MCF 10A (cell line): ENCODE data around the gene RGS21. TPM values are rescaled to one million over a fixed set of nuclear protein-coding genes. Genes with fewer than 3 reads are reported as not detected.

Experiments
- BruUV-seq: library from RNA; stranded (reverse); fragments of 400-500 nt; replicated peaks from 2 replicates; lab custom pipeline; 2021; lab: Mats Ljungman, UMichigan
- CTCF ChIA-PET: fragments of 300-600 bp; sonication (Branson Sonifier 250); formaldehyde crosslinking; extraction: SDS; loops from one replicate; lab custom pipeline; 2021; ENCODE audit warnings: antibody characterized with exemption, inconsistent platforms; lab: Yijun Ruan, JAX
- POLR2A ChIA-PET: fragments of 300-600, 350-650 bp; sonication (Branson Sonifier 250); formaldehyde crosslinking; extraction: SDS; loops from one replicate; lab custom pipeline; 2020; ENCODE audit warnings: antibody characterized with exemption, inconsistent platforms; lab: Yijun Ruan, JAX
- DNase-seq: peaks from one replicate; pipeline ENCODE4 v3.0.0-alpha.2; 2018; ENCODE audit not compliant: unreplicated experiment
- H3K27ac Mint-ChIP-seq: one replicate; pipeline ENCODE4 v1.8.0; 2022; ENCODE audit warnings: mild to moderate bottlenecking, low read depth, mixed read lengths; ENCODE audit not compliant: unreplicated experiment
- H3K27me3 Mint-ChIP-seq: one replicate; pipeline ENCODE4 v1.8.0; 2022; ENCODE audit warnings: mixed read lengths; ENCODE audit not compliant: insufficient read depth, unreplicated experiment
- H3K36me3 Mint-ChIP-seq: one replicate; pipeline ENCODE4 v1.8.0; 2022; ENCODE audit warnings: mild to moderate bottlenecking, moderate library complexity, mixed read lengths; ENCODE audit not compliant: insufficient read depth, unreplicated experiment
- H3K4me1 Mint-ChIP-seq: one replicate; pipeline ENCODE4 v1.8.0; 2022; ENCODE audit warnings: mixed read lengths; ENCODE audit not compliant: insufficient read depth, unreplicated experiment
- H3K4me3 Mint-ChIP-seq: one replicate; pipeline ENCODE4 v1.8.0; 2022; ENCODE audit warnings: mild to moderate bottlenecking, moderate library complexity, mixed read lengths; ENCODE audit not compliant: unreplicated experiment
- H3K9me3 Mint-ChIP-seq: one replicate; pipeline ENCODE4 v1.8.0; 2022; ENCODE audit warnings: mixed read lengths; ENCODE audit not compliant: unreplicated experiment
- CTCF ChIP-seq: fragments of 200-600 bp; IDR thresholded peaks from one replicate; pipeline ENCODE4 v1.8.0; 2022; ENCODE audit warnings: antibody characterized with exemption, mild to moderate bottlenecking; ENCODE audit not compliant: unreplicated experiment
- intact Hi-C: fragments of 100-400 bp; cut with micrococcal nuclease; formaldehyde crosslinking; loops from 2 replicates; pipeline ENCODE4 v1.14.1; 2022
- total RNA-seq: library from RNA; stranded (reverse); gene quantifications from 2 replicates; pipeline ENCODE4 v1.2.3, GENCODE V29; 2022

RGS21 gene
- total RNA-seq, 1 experiment from 2014 or later, result not detected

- POLR2A ChIA-PET, result no interaction called here
- no peak for TF ChIP-seq CTCF
- BruUV-seq, result no TSS peak
- Mint-ChIP-seq H3K36me3 (no peaks in the 10 kb centered on the region), H3K27ac (no peak overlapping the region), H3K27me3 (no peaks in the 10 kb centered on the region), H3K4me1 (no peaks in the 10 kb centered on the region), H3K4me3 (no peak overlapping the region), H3K9me3 (no peaks in the 10 kb centered on the region)
- intact Hi-C loops, result no loop called here
- CTCF ChIA-PET, result no interaction called here
- no peak for DNase-seq
Observed at GRCh38 chr1:192349314-192349713, 32.5 kb downstream of the RGS21 start.

GRCh38 chr1:192350356-192350755, 33.6 kb downstream of the RGS21 start:
- DNase-seq, result no peak
- no peak overlapping the region for H3K4me3 Mint-ChIP-seq
- ChIA-PET CTCF (interaction anchor here (0.6 kb wide), 1 partner anchor 959 kb away, joined by 4 read pairs; no protein-coding TSS in a partner anchor), POLR2A (no interaction called here)
- H3K27ac Mint-ChIP-seq, result no peak overlapping the region
- no peaks in the 10 kb centered on the region for H3K27me3 Mint-ChIP-seq
- no peak for TF ChIP-seq CTCF
- H3K9me3 Mint-ChIP-seq, result no peaks in the 10 kb centered on the region
- intact Hi-C loops, result no loop called here
- H3K4me1 Mint-ChIP-seq, result no peaks in the 10 kb centered on the region
- BruUV-seq, result no TSS peak
- H3K36me3 Mint-ChIP-seq, result no peaks in the 10 kb centered on the region

- BruUV-seq, result no TSS peak
- CTCF ChIA-PET, result no interaction called here
- H3K27ac Mint-ChIP-seq, result no peak overlapping the region
Observed at GRCh38 chr1:192351550-192351949, 34.8 kb downstream of the RGS21 start.

GRCh38 chr1:192357924-192358323, 41.1 kb downstream of the RGS21 start:
- TF ChIP-seq CTCF, result no peak
- CTCF ChIA-PET, result interaction anchor here (0.6 kb wide), 1 partner anchor 245 kb away, joined by 5 read pairs; no protein-coding TSS in a partner anchor
- no peak overlapping the region for H3K4me3 Mint-ChIP-seq

More at GRCh38 chr1:192351550-192351949, 34.8 kb downstream of the RGS21 start:
- H3K4me3 Mint-ChIP-seq, result no peak overlapping the region
- no peaks in the 10 kb centered on the region for H3K36me3 Mint-ChIP-seq
- H3K27me3 Mint-ChIP-seq, result no peaks in the 10 kb centered on the region
- DNase-seq, result no peak
- no peaks in the 10 kb centered on the region for H3K9me3 Mint-ChIP-seq
- no peak for TF ChIP-seq CTCF
- intact Hi-C loops, result no loop called here
- H3K4me1 Mint-ChIP-seq, result no peaks in the 10 kb centered on the region
- POLR2A ChIA-PET, result no interaction called here

More at GRCh38 chr1:192357924-192358323, 41.1 kb downstream of the RGS21 start:
- Mint-ChIP-seq H3K4me1 (no peaks in the 10 kb centered on the region), H3K27ac (no peak overlapping the region), H3K36me3 (no peaks in the 10 kb centered on the region), H3K27me3 (no peaks in the 10 kb centered on the region), H3K9me3 (no peaks in the 10 kb centered on the region)
- POLR2A ChIA-PET, result no interaction called here
- no peak for DNase-seq
- no TSS peak for BruUV-seq
- intact Hi-C loops, result no loop called here
